Measurements from ENCODE around the gene ZNF532.

Gene ZNF532

DNA sequence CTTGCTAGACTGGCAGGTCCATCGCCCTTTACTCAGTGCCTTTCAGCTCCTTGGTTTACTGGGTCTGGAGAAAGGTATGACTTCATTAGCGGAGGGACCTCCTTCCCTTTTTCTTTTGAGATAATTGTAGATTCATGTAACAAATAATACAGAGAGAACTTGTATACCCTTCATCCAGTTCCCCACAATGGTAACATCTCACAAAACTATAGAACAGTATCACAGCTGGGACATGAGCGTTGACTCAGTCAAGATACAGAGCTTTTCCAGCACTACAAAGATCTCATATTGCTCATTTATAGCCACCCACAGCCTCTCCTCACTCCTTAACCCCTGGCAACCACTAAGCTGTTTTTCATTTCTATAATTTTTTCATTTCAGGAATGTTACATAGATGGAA lies 59.8 kb downstream of the ZNF532 start:
- DNase-seq = no peak
- intact Hi-C loops (cut with DNase I) = no loop called here

DNA sequence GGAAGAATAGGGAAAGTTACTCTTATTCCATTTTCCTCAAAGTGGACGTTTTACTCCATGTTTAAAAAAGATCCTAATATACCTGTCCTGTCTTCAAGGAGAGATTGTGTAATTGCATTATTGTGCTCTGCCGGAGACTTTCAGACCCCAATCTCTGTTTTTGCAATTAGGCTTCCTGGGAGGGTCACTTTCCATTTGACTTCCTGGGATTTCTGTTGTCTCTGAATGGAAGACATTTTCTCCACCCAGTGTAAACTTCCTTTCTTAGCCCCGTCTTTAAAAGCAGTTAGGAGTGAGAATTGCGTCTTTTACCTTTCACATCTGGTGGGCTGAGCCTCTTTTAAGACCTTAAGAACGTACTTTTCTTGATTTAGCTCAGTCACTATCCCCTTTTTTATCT lies 63.0 kb downstream of the ZNF532 start:
- peak in 1 of 42 donors; percentile 1 for DNase-seq
- intact Hi-C loops (cut with DNase I) = no loop called here

GRCh38 chr18:58928386-58928785 lies 63.7 kb downstream of the ZNF532 start:
- DNase-seq = peak in 1 of 42 donors; percentile 40
- intact Hi-C loops (cut with DNase I) = no loop called here

- intact Hi-C loops (cut with DNase I) = no loop called here
- peak in 1 of 42 donors; percentile 43 for DNase-seq
These were observed 64.5 kb downstream of the ZNF532 start for GRCh38 chr18:58929206-58929605.

- no peak for DNase-seq
- intact Hi-C loops (cut with DNase I) = no loop called here
These were observed 69.7 kb downstream of the ZNF532 start for GRCh38 chr18:58934356-58934755.

DNA sequence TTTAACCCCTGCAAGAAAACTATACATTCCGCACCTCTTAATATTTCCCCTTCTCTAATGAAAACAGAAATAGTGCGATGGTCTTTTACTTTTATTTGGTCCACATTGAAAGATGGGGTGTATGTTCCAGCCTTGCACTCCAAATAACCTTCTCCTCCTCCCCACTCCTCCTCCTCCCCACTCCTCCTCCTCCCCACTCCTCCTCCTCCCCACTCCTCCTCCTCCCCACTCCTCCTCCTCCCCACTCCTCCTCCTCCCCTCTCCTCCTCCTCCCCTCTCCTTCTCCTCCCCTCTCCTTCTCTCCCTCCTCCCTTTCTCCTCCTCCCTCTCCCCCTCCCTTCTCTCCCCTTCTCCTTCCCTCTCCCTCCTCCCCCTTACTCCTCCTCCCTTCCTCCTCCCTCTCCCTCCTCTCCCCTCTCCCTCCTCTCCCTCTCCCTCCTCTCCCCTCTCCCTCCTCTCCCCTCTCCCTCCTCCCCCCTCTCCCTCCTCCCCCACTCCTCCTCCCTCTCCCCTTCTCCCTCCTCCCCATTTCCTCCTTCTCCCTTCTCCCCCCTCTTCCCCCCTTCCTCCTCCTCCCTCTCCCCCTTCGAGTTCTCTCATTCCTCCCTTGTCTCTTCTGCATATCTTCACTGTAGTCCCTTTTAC lies 70.4 kb downstream of the ZNF532 start:
- intact Hi-C loops (cut with DNase I) = no loop called here
- peak in 1 of 42 donors; percentile 2 for DNase-seq

GRCh38 chr18:58937071-58937886 lies 72.6 kb downstream of the ZNF532 start:
- intact Hi-C loops (cut with DNase I) = no loop called here

DNA sequence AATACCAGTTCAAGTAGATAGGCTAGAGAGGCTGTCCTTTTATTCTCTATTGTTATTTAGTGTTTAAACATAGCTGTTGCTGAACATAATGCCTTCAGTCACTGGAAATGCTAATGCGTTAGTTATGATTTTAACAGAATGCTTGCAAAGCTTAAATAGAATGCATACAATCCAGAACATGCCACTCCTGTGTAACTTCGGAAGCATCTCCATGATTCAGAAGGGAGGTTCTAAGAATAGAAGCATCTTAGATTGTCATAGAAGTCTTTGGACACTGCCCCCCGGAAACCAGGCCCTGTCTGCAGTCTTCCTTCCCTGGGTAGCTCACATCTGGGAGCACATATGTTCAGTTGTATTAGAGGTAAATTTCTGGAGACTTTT lies 73.2 kb downstream of the ZNF532 start:
- intact Hi-C loops (cut with DNase I) = no loop called here
- DNase-seq = peak in 1 of 42 donors; percentile 15

More at GRCh38 chr18:58937071-58937886, 72.6 kb downstream of the ZNF532 start:
- DNase-seq = peak in 1 of 42 donors; percentile 17

GRCh38 chr18:58941426-58942099 lies 76.9 kb downstream of the ZNF532 start:
- intact Hi-C loops (cut with DNase I) = no loop called here
- DNase-seq = peak in 1 of 42 donors; percentile 16

- intact Hi-C loops (cut with DNase I) = no loop called here
- DNase-seq = no peak
These were observed 79.2 kb downstream of the ZNF532 start for GRCh38 chr18:58943896-58944295.

GRCh38 chr18:58947136-58947732 lies 82.6 kb downstream of the ZNF532 start:
- DNase-seq = no peak

GRCh38 chr18:58949031-58949430 lies 84.4 kb downstream of the ZNF532 start:
- intact Hi-C loops (cut with DNase I) = no loop called here
- DNase-seq = no peak

More at GRCh38 chr18:58947136-58947732, 82.6 kb downstream of the ZNF532 start:
- intact Hi-C loops (cut with DNase I) = no loop called here

DNA sequence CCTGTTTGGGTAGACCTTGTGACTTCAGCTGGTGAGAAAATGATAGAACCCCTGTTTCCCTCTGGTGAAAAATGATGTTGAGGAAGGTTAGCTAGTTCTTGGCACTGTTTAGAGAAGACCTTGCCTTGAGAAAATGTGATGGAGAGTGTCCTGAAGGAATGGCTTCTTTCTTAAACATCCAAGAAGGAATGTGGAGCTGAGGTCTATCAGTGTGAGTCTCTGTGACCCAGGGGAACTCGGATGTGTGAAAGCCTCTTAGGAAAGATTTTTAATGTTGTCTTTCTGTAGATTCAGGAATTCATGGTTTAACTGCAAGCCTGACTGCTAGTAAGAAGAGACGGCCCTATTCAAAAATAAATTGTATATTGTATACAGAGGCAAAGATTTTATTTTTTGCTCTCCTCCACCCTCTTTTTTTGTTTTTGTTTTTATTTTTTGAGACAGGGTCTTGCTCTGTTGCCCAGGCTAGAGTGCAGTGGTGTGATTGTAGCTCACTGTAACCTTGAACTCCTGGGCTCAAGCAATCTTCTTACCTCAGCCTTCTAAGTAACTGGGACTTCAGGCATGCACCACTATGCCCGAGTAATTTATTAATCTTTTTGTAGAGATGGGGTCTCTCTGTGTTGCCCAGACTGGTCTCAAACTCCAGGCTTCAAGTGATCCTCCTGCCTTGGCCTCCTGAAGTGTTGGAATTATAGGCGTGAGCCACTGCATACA lies 87.5 kb downstream of the ZNF532 start:
- peak in 1 of 42 donors; percentile 10 for DNase-seq
- intact Hi-C loops (cut with DNase I) = no loop called here

DNA sequence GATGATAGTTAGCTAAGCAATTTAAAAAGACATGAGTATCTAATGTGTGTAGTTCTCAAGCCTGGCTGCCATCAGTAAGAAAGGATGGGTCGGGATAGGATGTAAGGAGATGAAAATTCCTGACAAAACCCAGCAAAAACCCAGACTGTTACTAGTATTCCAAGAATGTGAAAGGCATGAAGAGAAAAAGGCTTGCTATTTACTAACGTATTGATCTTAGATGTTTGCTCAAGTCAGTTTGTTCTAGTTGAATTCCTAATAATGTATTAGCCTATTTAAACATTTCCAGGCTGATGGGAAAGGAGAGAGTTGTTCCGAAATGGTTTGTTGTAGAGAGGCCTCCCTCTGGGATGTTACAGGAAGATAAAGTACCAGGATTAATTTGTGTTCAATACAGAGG lies 88.2 kb downstream of the ZNF532 start:
- intact Hi-C loops (cut with DNase I) = no loop called here
- peak in 1 of 42 donors; percentile 2 for DNase-seq

- intact Hi-C loops (cut with DNase I) = no loop called here
- DNase-seq = peak in 3 of 42 donors; percentile 42 to 64 (median 44)
These were observed 89.0 kb downstream of the ZNF532 start for GRCh38 chr18:58953627-58954026.

GRCh38 chr18:58955001-58955400 lies 90.3 kb downstream of the ZNF532 start:
- intact Hi-C loops (cut with DNase I) = no loop called here
- no peak for DNase-seq

DNA sequence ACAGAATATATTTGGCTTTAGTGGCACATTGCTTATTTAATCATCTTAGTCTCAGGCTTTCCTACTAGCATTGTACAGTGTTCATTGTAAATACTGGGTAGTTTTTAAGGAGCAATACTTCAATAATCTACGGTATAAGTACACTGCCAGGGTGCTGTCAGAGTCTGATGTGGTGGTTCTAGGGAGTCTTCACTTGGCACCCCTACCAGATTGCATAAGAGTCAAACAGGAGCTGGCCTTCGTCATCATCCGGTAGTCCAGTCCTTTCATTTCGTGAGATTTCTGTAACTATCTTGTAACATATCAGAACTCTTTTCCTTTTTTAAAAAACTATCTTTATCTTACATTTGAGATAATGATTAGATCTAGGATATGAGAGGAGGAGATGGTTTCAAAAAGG lies 91.1 kb downstream of the ZNF532 start:
- intact Hi-C loops (cut with DNase I) = no loop called here

GRCh38 chr18:58958628-58959027 lies 94.0 kb downstream of the ZNF532 start:
- DNase-seq = peak in 2 of 42 donors; percentile 40 to 41
- intact Hi-C loops (cut with DNase I) = no loop called here

More for the DNA sequence above, 91.1 kb downstream of the ZNF532 start:
- peak in 2 of 42 donors; percentile 34 to 38 for DNase-seq

DNA sequence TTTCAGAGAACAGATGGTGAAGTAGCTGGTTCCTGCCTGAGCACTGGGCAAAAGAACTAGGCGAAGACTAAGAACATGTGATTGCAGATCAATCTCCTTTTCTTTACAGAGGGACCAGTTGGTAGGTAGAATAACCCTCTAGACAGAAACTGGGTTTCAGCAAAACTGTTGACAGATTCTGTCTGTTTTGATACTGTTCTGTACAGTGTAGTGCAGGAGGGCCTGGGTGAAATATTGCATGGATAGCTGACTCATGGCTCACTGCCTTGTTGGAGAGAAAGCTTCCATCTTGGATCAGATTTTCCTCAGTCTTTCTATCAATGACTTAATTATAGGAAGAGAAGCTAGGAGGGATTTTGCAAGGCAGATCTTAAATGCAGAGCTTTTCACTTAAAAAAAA lies 95.8 kb downstream of the ZNF532 start:
- peak in 1 of 42 donors; percentile 24 for DNase-seq
- intact Hi-C loops (cut with DNase I) = no loop called here
